MM.1S (cell line): ENCODE data around the gene PSKH1.

Source experiments
- DNase-seq: peaks from one replicate; pipeline ENCODE4 v3.0.0-alpha.2; 2015
- H2AFZ ChIP-seq: fragments of 300-600 bp; sonication (generic); 2 replicates; pipeline ENCODE4 v1.6.0; 2016; ENCODE audit warnings: antibody characterized with exemption, low read length
- H3F3A ChIP-seq: fragments of 300-600 bp; sonication (generic); 2 replicates; pipeline ENCODE4 v1.6.1; 2016; ENCODE audit warnings: mild to moderate bottlenecking, antibody characterized with exemption, low read length, moderate library complexity, mixed read lengths; ENCODE audit not compliant: insufficient read depth
- H3K27ac ChIP-seq: fragments of 300-600 bp; sonication (generic); 2 replicates; pipeline ENCODE4 v1.5.1; 2016; ENCODE audit warnings: mild to moderate bottlenecking, low read length
- H3K27me3 ChIP-seq: fragments of 300-600 bp; sonication (generic); replicated peaks from 2 replicates; pipeline ENCODE4 v1.6.0; 2016; ENCODE audit warnings: low read length; ENCODE audit not compliant: insufficient read depth
- H3K36me3 ChIP-seq: fragments of 300-600 bp; sonication (generic); replicated peaks from 2 replicates; pipeline ENCODE4 v1.6.1; 2016; ENCODE audit warnings: mild to moderate bottlenecking, low read length, mixed read lengths; ENCODE audit not compliant: insufficient read depth
- H3K4me1 ChIP-seq: fragments of 300-600 bp; sonication (generic); 2 replicates; pipeline ENCODE4 v1.6.1; 2016; ENCODE audit warnings: low read length, mixed read lengths
- H3K4me2 ChIP-seq: fragments of 300-600 bp; sonication (generic); 2 replicates; pipeline ENCODE4 v1.6.0; 2016; ENCODE audit warnings: low read depth, low read length
- H3K4me3 ChIP-seq: fragments of 300-600 bp; sonication (generic); 2 replicates; pipeline ENCODE4 v1.5.1; 2016; ENCODE audit warnings: low read length, mixed read lengths
- H3K79me2 ChIP-seq: fragments of 300-600 bp; sonication (generic); 2 replicates; pipeline ENCODE4 v1.6.1; 2016; ENCODE audit warnings: mixed run types, low read length, mixed read lengths
- H3K9ac ChIP-seq: fragments of 300-600 bp; sonication (generic); 2 replicates; pipeline ENCODE4 v1.6.1; 2016; ENCODE audit warnings: low read length, mixed read lengths
- H3K9me2 ChIP-seq: fragments of 300-600 bp; sonication (generic); replicated peaks from 2 replicates; pipeline ENCODE4 v1.6.1; 2016; ENCODE audit warnings: mild to moderate bottlenecking, low read length, mixed read lengths; ENCODE audit not compliant: insufficient read depth
- H3K9me3 ChIP-seq: fragments of 300-600 bp; sonication (generic); replicated peaks from 2 replicates; pipeline ENCODE4 v1.6.1; 2016; ENCODE audit warnings: mild to moderate bottlenecking, low read length, mixed read lengths; ENCODE audit not compliant: insufficient read depth
- H4K20me1 ChIP-seq: fragments of 300-600 bp; sonication (generic); 2 replicates; pipeline ENCODE4 v1.6.1; 2016; ENCODE audit warnings: mild to moderate bottlenecking, low read length, moderate library complexity, mixed read lengths; ENCODE audit not compliant: insufficient read depth
- CTCF ChIP-seq: fragments of 300-600 bp; sonication (generic); IDR thresholded peaks from 2 replicates; pipeline ENCODE4 v1.5.1; 2016; ENCODE audit warnings: antibody characterized with exemption, low read length, mixed read lengths
- EZH2 ChIP-seq: fragments of 300-600 bp; sonication (generic); optimal IDR thresholded peaks from 2 replicates; pipeline ENCODE3; 2017; ENCODE audit warnings: low read depth, mild to moderate bottlenecking, antibody characterized with exemption, low read length, mixed read lengths
- EZH2phosphoT487 ChIP-seq: fragments of 300-600 bp; sonication (generic); IDR thresholded peaks from 2 replicates; pipeline ENCODE4 v1.6.1; 2018; ENCODE audit warnings: antibody characterized with exemption, low read length

PSKH1 gene

GRCh38 chr16:67963662-67964321 lies 70.7 kb downstream of the PSKH1 start:
- Histone ChIP-seq H3K9me2 (no peaks in the 10 kb centered on the region), H3K4me2 (no peak overlapping the region), H3K27ac (no peak overlapping the region), H3K9me3 (no peaks in the 10 kb centered on the region), H3K4me1 (peaks cover 37% of the 10 kb centered on the region), H3K79me2 (peaks cover 22% of the 10 kb centered on the region), H3K4me3 (no peak overlapping the region), H2AFZ (no peak overlapping the region), H3K36me3 (no peaks in the 10 kb centered on the region), H3K9ac (no peak overlapping the region), H4K20me1 (no peaks in the 10 kb centered on the region), H3F3A (peaks cover 16% of the 10 kb centered on the region), H3K27me3 (no peaks in the 10 kb centered on the region)
- TF ChIP-seq EZH2 (no peak), EZH2phosphoT487 (no peak), CTCF (no peak)
- DNase-seq: no peak

GRCh38 chr16:67964477-67965131 lies 71.5 kb downstream of the PSKH1 start:
- H3K4me3 ChIP-seq: no peak overlapping the region
- H3K4me1 ChIP-seq: peaks cover 37% of the 10 kb centered on the region
- H3F3A ChIP-seq: peaks cover 19% of the 10 kb centered on the region
- H3K27ac ChIP-seq: peak overlapping the region; percentile 23; the same call in 1 of the 2 replicates
- TF ChIP-seq CTCF: no peak
- H3K9me3 ChIP-seq: no peaks in the 10 kb centered on the region
- no peaks in the 10 kb centered on the region for H3K27me3 ChIP-seq
- peak overlapping the region; percentile 31; the same call in 1 of the 2 replicates for H3K4me2 ChIP-seq
- H4K20me1 ChIP-seq: no peaks in the 10 kb centered on the region
- no peak overlapping the region for H2AFZ ChIP-seq
- H3K9ac ChIP-seq: no peak overlapping the region
- H3K36me3 ChIP-seq: no peaks in the 10 kb centered on the region
- no peaks in the 10 kb centered on the region for H3K9me2 ChIP-seq
- peak; percentile 70 for DNase-seq
- H3K79me2 ChIP-seq: peaks cover 22% of the 10 kb centered on the region

- no peaks in the 10 kb centered on the region for H3K36me3 ChIP-seq
- H4K20me1 ChIP-seq: no peaks in the 10 kb centered on the region
- peaks cover 22% of the 10 kb centered on the region for H3K79me2 ChIP-seq
- no peaks in the 10 kb centered on the region for H3K27me3 ChIP-seq
- H3K4me1 ChIP-seq: peaks cover 37% of the 10 kb centered on the region
- no peaks in the 10 kb centered on the region for H3K9me2 ChIP-seq
- no peak overlapping the region for H3K4me3 ChIP-seq
- H2AFZ ChIP-seq: no peak overlapping the region
- no peak overlapping the region; the same call in 1 of the 2 replicates for H3K27ac ChIP-seq
- no peak overlapping the region for H3K9ac ChIP-seq
- no peak overlapping the region for H3K4me2 ChIP-seq
- peaks cover 19% of the 10 kb centered on the region for H3F3A ChIP-seq
- no peaks in the 10 kb centered on the region for H3K9me3 ChIP-seq
- TF ChIP-seq EZH2 (no peak), EZH2phosphoT487 (no peak)
- no peak for DNase-seq
Measured at GRCh38 chr16:67965668-67966548, 72.9 kb downstream of the PSKH1 start.
